CD4-positive, alpha-beta T cell treated with Interferon alpha-2 for 1 hour (primary cell): Measurements from ENCODE around the gene KRT71.
"Not testable (repeated sequence)": the region's sequence is repeated elsewhere in the genome, so short reads cannot be mapped to it uniquely, and the experiment has no call there.

Experiments used
- DNase-seq, 2 donors: peaks; one replicate each; pipeline ENCODE4 v3.0.0-alpha.2; 2020 to 2022

The KRT71 gene

GRCh38 chr12:52519826-52520662 is 32.9 kb downstream of the KRT71 start, which contains the start of gene KRT5:
KRT5 (minus strand) TSS chr12:52520394; CDS start chr12:52520296, 98 bp downstream.
- no peak for DNase-seq

DNA sequence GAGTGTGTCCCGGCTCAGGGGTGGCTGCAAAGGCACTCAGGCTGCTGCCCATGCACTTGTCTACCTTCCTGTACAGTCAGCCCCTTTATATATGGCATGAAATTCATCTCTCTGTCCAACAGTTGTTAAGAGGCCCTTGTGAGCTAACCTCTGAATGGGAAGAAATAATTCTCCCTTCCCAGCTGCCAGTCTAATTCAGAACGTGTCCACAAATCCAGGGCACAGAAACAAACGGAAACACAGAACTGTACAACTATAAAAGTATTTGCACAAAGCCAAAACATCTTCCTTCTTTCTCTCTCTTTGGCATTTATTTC is 33.6 kb downstream of the KRT71 start:
- DNase-seq = no peak

DNA sequence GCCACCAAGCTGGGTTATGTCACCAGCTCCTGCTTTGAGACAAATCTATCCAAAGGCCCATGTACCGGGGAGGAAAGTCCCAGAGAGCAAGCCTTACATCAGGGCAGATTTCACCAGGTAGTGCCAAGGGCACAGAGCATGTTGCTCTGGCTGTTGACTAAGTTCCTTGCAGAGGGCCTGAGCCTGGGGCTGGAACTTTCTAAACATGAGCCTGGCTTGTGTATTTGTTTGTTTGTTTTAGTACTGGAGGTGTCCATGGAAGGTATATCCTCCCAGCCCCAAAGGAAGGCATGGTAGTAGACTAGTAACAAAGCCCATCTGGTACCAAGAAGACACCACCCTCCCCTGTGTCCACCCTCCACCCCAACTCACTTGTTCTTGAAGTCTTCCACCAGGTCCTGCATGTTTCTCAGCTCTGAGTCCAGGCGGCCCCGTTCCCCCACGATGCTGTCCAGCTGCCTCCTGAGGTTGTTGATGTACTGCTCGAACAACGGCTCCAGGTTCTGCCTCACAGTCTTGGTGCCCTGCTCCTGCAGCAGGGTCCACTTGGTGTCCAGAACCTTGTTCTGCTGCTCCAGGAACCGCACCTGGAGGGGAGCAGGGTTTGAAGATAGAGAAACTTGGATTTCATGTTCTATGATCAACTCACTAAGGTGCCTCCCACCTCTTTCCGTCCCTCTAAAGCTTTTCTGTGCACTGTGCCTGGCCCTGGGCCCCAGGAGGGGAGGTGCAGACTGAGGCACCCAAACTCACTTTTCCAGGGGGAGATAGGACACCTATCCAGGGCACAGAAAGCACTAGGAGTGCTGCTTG is 34.2 kb downstream of the KRT71 start:
- no peak for DNase-seq

DNA sequence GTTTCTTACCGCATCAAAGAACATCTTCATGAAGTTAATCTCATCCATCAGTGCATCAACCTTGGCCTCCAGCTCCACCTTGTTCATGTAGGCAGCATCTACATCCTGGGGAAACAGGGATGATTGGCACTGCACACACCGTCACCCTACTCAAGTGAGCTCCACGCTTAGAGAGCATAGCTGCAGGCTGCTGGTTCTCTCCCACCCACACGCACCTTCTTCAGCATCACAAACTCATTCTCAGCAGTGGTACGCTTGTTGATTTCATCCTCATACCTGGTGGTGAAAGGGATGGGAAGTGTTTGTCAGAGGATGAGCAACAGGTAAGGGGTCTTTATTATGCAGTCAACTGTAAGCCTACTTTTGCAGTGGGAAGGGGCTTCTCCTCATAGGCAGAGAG is 35.1 kb downstream of the KRT71 start:
- no peak for DNase-seq

DNA sequence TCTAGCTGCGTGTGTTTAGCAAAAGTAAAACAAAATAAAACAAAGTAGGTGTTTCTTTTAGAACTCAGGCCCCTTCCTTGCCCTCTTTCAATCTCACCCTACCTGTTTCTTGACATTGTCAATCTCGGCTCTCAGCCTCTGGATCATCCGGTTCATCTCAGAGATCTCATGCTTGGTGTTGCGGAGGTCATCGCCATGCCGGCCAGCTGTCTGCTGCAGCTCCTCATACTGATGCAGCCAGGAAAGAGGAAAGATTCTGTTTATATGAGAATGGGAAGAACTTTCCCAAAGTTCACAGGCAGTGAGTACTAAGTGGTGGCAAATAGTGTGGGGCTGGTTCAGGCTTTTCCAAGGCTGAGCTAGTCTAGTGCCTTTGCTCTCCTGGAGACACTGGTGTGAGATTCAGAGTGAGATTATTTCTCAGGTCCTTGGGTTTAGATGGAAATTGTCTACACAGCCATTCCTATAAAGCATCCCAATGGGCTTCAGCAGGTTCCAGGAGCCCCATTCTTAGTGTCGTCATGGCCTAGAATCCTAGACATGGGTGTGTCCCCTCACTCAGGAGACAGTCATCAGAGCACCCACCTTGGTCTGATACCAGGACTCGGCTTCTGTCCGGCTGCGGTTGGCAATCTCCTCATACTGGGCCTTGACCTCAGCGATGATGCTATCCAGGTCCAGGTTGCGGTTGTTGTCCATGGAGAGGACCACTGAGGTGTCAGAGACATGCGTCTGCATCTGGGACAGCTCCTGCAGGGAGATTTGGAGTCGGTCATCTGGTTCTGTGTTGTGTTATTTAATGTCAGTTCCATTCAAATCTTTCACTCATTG is 35.7 kb downstream of the KRT71 start:
- no peak for DNase-seq

DNA sequence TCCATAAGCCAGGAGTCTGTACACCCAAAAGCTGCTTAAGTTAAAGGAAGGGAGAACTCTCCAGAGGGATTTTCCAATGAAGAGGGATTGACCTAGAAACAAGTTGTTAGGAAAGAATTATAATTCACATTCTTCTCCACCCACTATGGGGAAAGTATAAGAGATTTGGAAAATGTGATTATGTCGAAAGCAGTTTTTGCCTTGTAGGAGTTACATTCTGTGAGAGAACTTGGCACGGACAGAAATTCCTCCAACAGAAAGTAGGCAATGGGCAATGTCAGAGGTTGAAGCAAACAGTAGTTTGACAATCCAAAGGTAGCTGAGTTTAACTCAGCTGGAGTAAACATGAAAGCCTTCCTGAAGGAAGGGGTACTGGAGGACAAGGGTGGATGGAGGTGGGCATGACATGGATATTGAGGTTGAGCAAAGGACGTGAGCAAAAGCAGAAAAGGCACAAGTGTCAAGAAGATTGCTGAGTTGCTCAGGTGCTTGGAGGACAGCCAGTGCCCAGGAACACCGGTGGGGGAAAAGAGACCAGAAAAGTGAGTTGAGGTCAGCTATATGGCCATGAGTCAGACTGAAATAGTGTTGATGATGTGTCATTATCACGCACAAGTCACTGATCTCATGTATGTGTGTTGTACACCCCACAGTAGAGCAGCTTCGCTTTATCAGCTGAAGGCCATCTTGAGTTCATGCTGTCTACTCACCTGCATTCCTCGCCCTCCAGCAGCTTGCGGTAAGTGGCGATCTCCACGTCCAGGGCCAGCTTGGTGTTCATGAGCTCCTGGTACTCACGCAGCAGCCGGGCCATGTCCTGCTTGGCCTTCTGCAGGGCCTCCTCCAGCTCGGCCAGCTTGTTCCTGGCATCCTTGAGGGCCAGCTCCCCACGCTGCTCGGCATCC is 36.8 kb downstream of the KRT71 start:
- DNase-seq = no peak

- DNase-seq = no peak
Measured at GRCh38 chr12:52515319-52515646, 37.7 kb downstream of the KRT71 start.

GRCh38 chr12:52514471-52515318 is 38.2 kb downstream of the KRT71 start:
- no peak for DNase-seq

GRCh38 chr12:52513736-52514135 is 39.2 kb downstream of the KRT71 start:
- DNase-seq = no peak

- no peak for DNase-seq
Measured at GRCh38 chr12:52508211-52508610, 44.7 kb downstream of the KRT71 start.

- DNase-seq = peak in 1 of 2 donors; percentile 39
Measured at GRCh38 chr12:52506858-52507715, 45.9 kb downstream of the KRT71 start.

GRCh38 chr12:52502877-52503276 is 50.1 kb downstream of the KRT71 start:
- no peak for DNase-seq

- DNase-seq = no peak
Measured at GRCh38 chr12:52501490-52501889, 51.5 kb downstream of the KRT71 start.

DNA sequence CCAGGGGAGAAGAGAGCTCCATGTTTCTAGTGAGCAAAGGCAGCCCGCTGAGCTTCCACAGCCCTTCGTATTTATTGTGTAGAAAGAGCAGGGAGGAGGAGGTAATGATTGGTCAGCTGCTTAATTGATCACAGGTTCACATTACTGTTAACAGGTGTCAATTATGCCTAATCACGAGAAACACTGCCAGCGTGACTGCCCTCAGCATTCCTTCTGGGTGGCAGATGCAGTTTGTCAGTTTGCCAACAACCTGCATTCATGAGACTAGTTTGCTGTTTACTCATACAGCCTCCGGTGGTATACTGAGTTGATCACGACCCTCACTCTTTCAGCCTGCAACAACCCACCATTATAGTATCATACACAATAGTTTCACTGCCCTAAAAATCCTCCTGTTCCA is 52.4 kb downstream of the KRT71 start:
- not testable (repeated sequence) for DNase-seq

DNA sequence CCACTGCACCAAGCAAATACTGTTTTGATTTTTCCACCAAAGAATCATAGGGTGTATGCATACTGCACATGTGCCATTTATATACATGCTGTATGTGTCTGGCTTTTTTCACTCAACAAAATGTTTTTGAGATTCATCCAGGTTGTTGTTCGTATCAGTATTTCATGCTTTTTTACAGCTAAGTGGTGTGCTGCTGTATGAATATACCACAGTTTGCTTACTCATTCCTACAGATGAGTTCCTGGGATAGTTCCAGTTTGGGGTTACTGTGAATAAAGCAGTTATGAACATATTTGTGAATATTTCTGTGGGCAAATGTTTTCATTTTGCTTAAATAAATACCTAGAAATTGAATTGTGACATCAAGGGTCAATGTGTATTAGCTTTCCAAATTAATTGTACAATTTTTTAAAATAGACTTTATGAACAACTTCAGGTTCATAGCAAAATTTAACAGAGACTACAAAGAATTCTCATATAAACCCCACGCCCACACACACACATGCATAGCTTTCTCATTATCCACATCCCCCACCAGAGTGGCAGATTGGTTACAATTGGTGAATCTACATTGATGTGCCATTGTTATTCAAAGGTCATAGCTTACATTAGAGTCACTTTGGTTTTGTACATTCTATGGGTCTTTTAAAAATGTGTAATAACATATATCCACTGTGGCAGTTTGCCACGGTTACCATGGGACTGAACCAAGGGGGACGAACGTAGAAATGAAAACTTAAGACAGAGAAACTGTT is 53.0 kb downstream of the KRT71 start:
- no peak for DNase-seq

DNA sequence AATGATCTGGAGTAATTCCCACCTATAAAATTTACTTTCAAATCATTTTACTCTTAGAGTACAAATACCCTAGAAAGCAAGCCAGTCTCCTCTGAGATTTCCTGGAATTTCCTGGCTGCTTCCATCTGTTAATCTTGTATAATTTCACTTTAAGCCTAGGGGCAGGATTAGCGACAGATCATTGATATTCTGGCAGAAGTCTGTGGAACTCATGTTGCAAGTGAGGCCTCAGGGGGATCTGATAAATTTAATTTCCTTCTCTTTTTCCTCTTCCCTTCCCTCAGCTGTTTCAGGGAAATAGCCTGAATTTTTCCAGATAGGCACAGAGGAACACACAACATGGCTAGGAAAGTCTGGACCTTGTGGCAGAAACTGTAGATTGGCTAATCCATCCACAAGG is 54.0 kb downstream of the KRT71 start:
- DNase-seq = no peak

DNA sequence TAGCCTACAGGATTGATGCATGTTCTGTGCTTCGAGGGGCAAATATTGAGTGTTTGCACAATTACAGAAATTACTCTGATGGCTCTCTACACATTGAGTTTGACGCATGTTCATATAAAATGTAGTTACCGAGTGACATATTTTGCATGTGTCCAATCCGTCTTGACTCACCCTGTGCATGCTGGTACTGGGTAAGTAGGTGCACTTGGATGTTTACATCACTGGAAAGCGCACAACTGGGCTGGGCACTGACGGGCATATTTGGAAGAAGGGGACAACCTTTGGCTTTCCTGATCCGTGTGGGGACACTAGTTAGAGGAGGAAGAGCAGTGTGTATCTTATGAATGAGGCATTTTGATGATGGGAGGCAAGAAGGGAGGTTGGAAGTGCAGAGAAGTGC is 55.0 kb downstream of the KRT71 start:
- DNase-seq = no peak

DNA sequence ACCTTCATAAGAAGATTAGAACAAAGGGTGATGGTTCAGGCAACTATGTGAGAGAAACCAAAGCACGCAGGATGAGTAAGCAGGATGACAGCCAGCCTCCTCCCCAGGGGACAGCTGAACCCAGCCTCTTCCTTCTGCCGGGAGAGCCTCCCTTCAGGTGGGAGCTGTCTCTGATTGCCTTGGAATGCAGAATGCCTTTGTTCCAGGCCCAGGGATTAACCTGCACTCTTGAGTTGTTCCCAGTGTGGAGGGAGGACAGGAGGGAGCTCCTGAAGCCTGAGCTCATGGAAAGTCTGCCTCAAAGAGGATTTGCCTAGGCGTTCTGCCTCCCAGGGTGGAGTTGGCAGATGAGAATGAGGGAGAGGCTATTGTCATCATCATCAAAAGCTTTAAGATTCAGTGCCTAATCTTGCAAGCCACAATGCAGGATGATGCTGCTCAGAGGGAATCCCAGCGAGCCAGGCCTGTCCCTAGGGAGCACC is 56.3 kb downstream of the KRT71 start:
- DNase-seq = no peak

GRCh38 chr12:52496054-52496453 is 56.9 kb downstream of the KRT71 start:
- DNase-seq = no peak
